Thyroid gland (tissue), 4 donors: ENCODE results near the gene CHST8.

Experiments used
- CTCF ChIP-seq, 6 experiments: fragments of 200-600 bp in 3 of 6; fragments of 450-650 bp in 3 of 6; sonication (generic) in 3 of 6; IDR thresholded peaks; one replicate each; pipeline ENCODE4 v1.5.1; 2016 to 2019; ENCODE audit warnings: antibody characterized with exemption in 6 of 6, mild to moderate bottlenecking in 2 of 6, inconsistent platforms in 1 of 6, moderate library complexity in 1 of 6
- POLR2A ChIP-seq, 2 donors: fragments of 450-650 bp; IDR thresholded peaks; one replicate each; pipeline ENCODE4 v1.6.1; 2017; ENCODE audit warnings: antibody characterized with exemption in 2 of 2, mild to moderate bottlenecking in 2 of 2, moderate library complexity in 1 of 2

- TF ChIP-seq CTCF (IDR thresholded peaks at IDR 0.05) (no peak), POLR2A (IDR thresholded peaks at IDR 0.05) (no peak)
Measured at GRCh38 chr19:33801411-33801810, 179.7 kb downstream of the CHST8 start.
